GM10266 (cell line): ENCODE measurements around the gene DLG2.

Experiments
- DNase-seq: peaks from one replicate; pipeline ENCODE4 v3.0.0; 2012; ENCODE audit errors: extremely low spot score
- CTCF ChIP-seq: IDR thresholded peaks from 2 replicates; pipeline ENCODE4 v1.5.1; 2012; ENCODE audit warnings: mild to moderate bottlenecking, low read depth; ENCODE audit not compliant: control insufficient read depth, insufficient read depth; ENCODE audit errors: missing control alignments

The DLG2 gene

GRCh38 chr11:84828616-84829015, 798.5 kb downstream of the DLG2 start:
- DNase-seq: no peak
- TF ChIP-seq CTCF: no peak

GRCh38 chr11:84825106-84825660, 802.0 kb downstream of the DLG2 start:
- TF ChIP-seq CTCF: no peak
- DNase-seq: no peak

- TF ChIP-seq CTCF: no peak
- DNase-seq: no peak
Measured at GRCh38 chr11:84824624-84825023, 802.5 kb downstream of the DLG2 start.

- DNase-seq: no peak
- TF ChIP-seq CTCF: no peak
Measured at GRCh38 chr11:84819537-84819936, 807.6 kb downstream of the DLG2 start.

GRCh38 chr11:84819128-84819527, 808.0 kb downstream of the DLG2 start:
- TF ChIP-seq CTCF: no peak
- no peak for DNase-seq

GRCh38 chr11:84817998-84818397, 809.1 kb downstream of the DLG2 start:
- no peak for TF ChIP-seq CTCF

GRCh38 chr11:84812471-84812969, 814.6 kb downstream of the DLG2 start:
- no peak for DNase-seq
- TF ChIP-seq CTCF: no peak

More at GRCh38 chr11:84817998-84818397, 809.1 kb downstream of the DLG2 start:
- DNase-seq: no peak
